ENCODE results near the gene PITX1.

PITX1 gene

DNA sequence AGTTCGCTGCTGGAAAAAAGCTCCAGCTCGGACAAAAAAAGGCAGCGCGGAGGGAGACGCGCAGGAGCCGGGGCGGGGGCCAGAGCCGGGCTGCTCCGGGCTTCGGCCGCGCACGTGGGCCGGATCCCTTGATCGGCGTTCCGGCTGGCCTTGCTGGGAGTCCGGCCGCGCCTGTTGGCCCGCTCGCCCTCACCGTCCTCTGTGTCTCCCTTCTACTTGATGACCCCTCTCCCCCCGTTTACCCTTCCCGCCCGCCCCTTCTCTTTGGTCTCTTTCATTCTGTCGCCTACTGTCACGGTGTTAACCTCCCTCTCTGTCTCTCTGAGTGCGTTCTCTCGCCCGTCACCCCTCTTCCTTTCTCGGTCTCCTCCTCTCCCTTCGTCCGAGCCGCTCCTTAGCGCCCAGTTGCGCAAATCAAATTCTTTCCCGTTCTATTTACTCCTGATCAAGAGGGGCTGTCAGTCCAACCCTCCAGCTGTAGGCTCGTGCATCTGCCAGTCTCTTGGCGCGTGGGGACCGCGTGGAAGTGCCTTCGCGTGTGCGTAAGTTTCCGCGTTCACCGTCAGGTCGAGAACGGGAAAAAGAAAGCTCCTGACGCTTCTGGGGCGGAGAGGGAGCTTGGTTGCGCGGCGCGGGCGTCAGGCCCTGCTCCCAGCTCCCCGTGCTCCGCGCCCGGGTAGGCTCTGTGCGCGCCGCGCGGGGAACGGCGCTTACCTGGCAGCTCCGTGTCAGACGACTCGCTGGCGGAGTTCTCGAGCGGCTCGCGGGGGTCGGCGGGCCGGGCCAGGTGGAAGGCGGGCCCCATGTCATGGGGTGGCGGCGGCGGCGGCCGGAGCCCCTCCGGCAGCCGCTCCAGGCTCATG lies 798 bp downstream of the PITX1 start:
- Histone ChIP-seq H3K9ac (ENCODE audit: low read length) (peak overlapping the region; percentile 98), H4K20me1 (ENCODE audit: insufficient read depth, low read length) (no peaks in the 10 kb centered on the region), H3K27ac (ENCODE audit: low read depth, low read length, poor library complexity, severe bottlenecking) (peak overlapping the region; percentile 68), H3K36me3 (ENCODE audit: insufficient read depth, low read length) (peaks cover 20% of the 10 kb centered on the region), H2AFZ (ENCODE audit: low read length) (no peak overlapping the region), H3F3A (ENCODE audit: insufficient read depth, low read length) (no peaks in the 10 kb centered on the region; the same call in 1 of the 2 replicates), H3K4me1 (ENCODE audit: insufficient read depth, low read length, severe bottlenecking) (peaks cover 28% of the 10 kb centered on the region), H3K9me3 (ENCODE audit: low read length) (no peaks in the 10 kb centered on the region), H3K27me3 (ENCODE audit: insufficient read depth, low read length) (no peaks in the 10 kb centered on the region), H3K4me3 (ENCODE audit: low read depth, low read length, poor library complexity, severe bottlenecking) (peak overlapping the region; percentile 98), H3K9me2 (ENCODE audit: low read depth, low read length) (no peaks in the 10 kb centered on the region), H3K79me2 (ENCODE audit: insufficient read depth, low read length) (peaks cover 39% of the 10 kb centered on the region), H3K4me2 (ENCODE audit: low read length) (peak overlapping the region; percentile 87)
- TF ChIP-seq, protein P1, sequence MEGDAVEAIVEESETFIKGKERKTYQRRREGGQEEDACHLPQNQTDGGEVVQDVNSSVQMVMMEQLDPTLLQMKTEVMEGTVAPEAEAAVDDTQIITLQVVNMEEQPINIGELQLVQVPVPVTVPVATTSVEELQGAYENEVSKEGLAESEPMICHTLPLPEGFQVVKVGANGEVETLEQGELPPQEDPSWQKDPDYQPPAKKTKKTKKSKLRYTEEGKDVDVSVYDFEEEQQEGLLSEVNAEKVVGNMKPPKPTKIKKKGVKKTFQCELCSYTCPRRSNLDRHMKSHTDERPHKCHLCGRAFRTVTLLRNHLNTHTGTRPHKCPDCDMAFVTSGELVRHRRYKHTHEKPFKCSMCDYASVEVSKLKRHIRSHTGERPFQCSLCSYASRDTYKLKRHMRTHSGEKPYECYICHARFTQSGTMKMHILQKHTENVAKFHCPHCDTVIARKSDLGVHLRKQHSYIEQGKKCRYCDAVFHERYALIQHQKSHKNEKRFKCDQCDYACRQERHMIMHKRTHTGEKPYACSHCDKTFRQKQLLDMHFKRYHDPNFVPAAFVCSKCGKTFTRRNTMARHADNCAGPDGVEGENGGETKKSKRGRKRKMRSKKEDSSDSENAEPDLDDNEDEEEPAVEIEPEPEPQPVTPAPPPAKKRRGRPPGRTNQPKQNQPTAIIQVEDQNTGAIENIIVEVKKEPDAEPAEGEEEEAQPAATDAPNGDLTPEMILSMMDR (IDR thresholded peaks at IDR 0.05; ENCODE audit: low read length): no peak
- no peak for TF ChIP-seq EZH2 (IDR thresholded peaks at IDR 0.05; ENCODE audit: borderline replicate concordance, low read length)

DNA sequence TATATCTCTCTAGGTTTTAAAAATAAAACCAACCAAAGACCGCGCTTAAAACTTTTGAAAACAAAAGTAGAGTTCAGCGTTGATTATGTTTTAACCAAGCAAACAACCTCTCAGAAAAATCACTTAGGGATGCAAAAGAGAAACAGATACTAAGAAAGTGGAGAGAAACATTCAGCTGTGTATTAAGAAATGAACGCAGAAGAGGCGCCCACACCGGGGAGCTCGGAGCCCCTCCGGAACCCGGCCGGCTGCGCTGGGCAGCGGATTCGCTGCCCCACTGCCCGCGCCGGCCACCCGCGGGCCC lies 1.4 kb downstream of the PITX1 start:
- Histone ChIP-seq H3K27ac (ENCODE audit: low read depth, low read length, poor library complexity, severe bottlenecking) (peak overlapping the region; percentile 57), H3K9ac (ENCODE audit: low read length) (peak overlapping the region; percentile 98), H3K79me2 (ENCODE audit: insufficient read depth, low read length) (peaks cover 39% of the 10 kb centered on the region), H4K20me1 (ENCODE audit: insufficient read depth, low read length) (no peaks in the 10 kb centered on the region), H3K27me3 (ENCODE audit: insufficient read depth, low read length) (no peaks in the 10 kb centered on the region), H3K4me2 (ENCODE audit: low read length) (peak overlapping the region; percentile 87), H2AFZ (ENCODE audit: low read length) (no peak overlapping the region), H3K9me3 (ENCODE audit: low read length) (no peaks in the 10 kb centered on the region), H3K4me3 (ENCODE audit: low read depth, low read length, poor library complexity, severe bottlenecking) (peak overlapping the region; percentile 98), H3K36me3 (ENCODE audit: insufficient read depth, low read length) (peaks cover 26% of the 10 kb centered on the region), H3K9me2 (ENCODE audit: low read depth, low read length) (no peaks in the 10 kb centered on the region), H3F3A (ENCODE audit: insufficient read depth, low read length) (no peaks in the 10 kb centered on the region; the same call in 1 of the 2 replicates), H3K4me1 (ENCODE audit: insufficient read depth, low read length, severe bottlenecking) (peaks cover 28% of the 10 kb centered on the region)
- TF ChIP-seq EZH2 (IDR thresholded peaks at IDR 0.05; ENCODE audit: borderline replicate concordance, low read length): no peak
- TF ChIP-seq, protein P1 (IDR thresholded peaks at IDR 0.05; ENCODE audit: low read length): no peak

DNA sequence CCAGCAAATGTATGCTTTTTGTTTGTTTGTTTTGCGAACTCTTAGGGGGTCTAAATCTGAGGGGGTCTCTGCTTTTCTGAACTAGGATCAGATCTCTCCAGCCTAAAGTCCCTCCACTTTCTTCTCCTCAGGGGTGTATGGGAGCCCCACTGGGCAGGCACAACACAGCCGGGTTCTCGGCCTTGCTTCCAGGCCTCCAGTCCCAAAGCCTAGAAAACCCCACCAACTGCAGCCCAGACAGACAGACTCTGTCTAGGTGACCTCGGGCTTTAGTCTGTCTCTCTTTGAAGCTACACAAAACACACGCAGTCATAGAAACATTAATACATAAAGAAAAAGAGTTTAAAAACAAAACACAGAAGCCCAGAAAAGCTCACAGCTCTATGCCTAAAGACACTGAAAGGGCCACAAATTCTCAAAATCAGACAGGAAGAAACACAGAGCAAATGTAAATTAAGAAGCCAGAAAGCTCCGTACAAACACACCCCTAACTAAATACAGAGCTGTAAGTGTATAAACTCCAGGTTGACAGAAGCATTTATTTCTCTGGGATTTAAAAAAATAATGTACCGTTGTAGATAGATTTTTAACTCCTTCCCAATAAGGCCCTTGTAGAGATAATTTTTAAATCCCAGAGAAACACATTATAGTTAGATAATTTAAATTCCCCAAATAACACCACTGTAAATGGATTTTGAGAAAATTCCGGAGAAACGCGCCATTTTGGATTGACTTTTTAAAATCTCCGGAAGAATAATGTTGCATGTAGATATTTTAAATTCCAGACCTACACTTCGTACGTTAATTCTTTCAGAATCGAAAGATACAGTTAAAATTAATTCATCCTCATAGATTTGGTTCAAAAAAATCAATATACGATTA lies 2.0 kb downstream of the PITX1 start:
- no peak overlapping the region for H2AFZ ChIP-seq (ENCODE audit: low read length)
- peaks cover 32% of the 10 kb centered on the region for H3K36me3 ChIP-seq (ENCODE audit: insufficient read depth, low read length)
- peak overlapping the region; percentile 87 for H3K4me2 ChIP-seq (ENCODE audit: low read length)
- H3K9me3 ChIP-seq (ENCODE audit: low read length): no peaks in the 10 kb centered on the region
- H3K27me3 ChIP-seq (ENCODE audit: insufficient read depth, low read length): no peaks in the 10 kb centered on the region
- H3K4me3 ChIP-seq (ENCODE audit: low read depth, low read length, poor library complexity, severe bottlenecking): peak overlapping the region; percentile 98
- peaks cover 28% of the 10 kb centered on the region for H3K4me1 ChIP-seq (ENCODE audit: insufficient read depth, low read length, severe bottlenecking)
- H3F3A ChIP-seq (ENCODE audit: insufficient read depth, low read length): no peaks in the 10 kb centered on the region; the same call in 1 of the 2 replicates
- H3K9me2 ChIP-seq (ENCODE audit: low read depth, low read length): no peaks in the 10 kb centered on the region
- peak overlapping the region; percentile 57 for H3K27ac ChIP-seq (ENCODE audit: low read depth, low read length, poor library complexity, severe bottlenecking)
- H3K79me2 ChIP-seq (ENCODE audit: insufficient read depth, low read length): peaks cover 39% of the 10 kb centered on the region
- peak overlapping the region; percentile 98 for H3K9ac ChIP-seq (ENCODE audit: low read length)
- no peak for TF ChIP-seq EZH2 (IDR thresholded peaks at IDR 0.05; ENCODE audit: borderline replicate concordance, low read length)
- TF ChIP-seq, protein P1 (IDR thresholded peaks at IDR 0.05; ENCODE audit: low read length): no peak
- no peaks in the 10 kb centered on the region for H4K20me1 ChIP-seq (ENCODE audit: insufficient read depth, low read length)
